ENCODE data around the gene GADD45GIP1.
A peak's percentile ranks its signal among the peaks of the same experiment; 100 is the strongest.
"Not testable (repeated sequence)": the region's sequence is repeated elsewhere in the genome, so short reads cannot be mapped to it uniquely, and the experiment has no call there.

GADD45GIP1 gene

DNA sequence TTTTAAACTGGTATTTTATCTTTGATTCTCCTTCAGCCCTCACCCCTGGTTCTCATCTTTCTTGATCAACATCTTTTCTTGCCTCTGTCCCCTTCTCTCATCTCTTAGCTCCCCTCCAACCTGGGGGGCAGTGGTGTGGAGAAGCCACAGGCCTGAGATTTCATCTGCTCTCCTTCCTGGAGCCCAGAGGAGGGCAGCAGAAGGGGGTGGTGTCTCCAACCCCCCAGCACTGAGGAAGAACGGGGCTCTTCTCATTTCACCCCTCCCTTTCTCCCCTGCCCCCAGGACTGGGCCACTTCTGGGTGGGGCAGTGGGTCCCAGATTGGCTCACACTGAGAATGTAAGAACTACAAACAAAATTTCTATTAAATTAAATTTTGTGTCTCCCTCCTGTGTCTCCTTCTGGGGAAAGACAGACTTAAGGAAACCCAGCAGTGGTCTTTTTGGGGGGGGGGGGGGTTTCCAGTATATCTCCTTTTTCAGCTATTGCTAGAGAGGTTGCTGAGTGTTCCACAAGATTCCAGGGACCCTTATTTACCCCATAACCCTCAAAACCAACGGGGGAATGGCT lies 12.8 kb downstream of the GADD45GIP1 start:
- DNase-seq (ENCODE audit: low read depth in 2 of 2, low spot score in 1 of 2), result no peak

DNA sequence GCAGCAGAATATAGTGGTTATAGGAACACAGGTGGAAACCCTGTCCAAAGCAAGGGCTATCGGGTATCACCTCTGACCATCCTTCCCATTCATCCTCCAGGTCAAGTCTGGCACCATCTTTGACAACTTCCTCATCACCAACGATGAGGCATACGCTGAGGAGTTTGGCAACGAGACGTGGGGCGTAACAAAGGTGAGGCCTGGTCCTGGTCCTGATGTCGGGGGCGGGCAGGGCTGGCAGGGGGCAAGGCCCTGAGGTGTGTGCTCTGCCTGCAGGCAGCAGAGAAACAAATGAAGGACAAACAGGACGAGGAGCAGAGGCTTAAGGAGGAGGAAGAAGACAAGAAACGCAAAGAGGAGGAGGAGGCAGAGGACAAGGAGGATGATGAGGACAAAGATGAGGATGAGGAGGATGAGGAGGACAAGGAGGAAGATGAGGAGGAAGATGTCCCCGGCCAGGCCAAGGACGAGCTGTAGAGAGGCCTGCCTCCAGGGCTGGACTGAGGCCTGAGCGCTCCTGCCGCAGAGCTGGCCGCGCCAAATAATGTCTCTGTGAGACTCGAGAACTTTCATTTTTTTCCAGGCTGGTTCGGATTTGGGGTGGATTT lies 13.5 kb downstream of the GADD45GIP1 start:
- DNase-seq (ENCODE audit: low read depth in 2 of 2, low spot score in 1 of 2), result no peak

DNA sequence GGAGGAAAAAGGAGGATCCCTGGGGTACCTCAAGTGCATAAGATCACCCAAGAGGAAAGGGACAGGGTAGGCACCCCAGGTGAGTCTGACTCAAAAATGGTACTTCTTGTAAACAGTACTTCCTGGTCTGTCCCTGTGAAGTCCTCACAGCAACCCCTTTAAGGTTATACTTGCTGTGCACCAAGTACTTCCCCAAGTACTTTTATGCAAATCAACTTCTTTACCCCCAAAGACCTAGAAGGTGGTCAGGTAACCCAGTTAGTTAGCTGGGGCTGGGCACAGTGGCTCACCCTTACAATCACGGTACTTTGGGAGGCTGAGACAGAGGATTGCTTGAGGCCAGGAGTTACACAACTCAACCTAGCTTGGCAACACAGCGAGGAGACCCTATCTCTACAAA lies 16.1 kb downstream of the GADD45GIP1 start:
- DNase-seq (ENCODE audit: low read depth in 2 of 2, low spot score in 1 of 2), result no peak

DNA sequence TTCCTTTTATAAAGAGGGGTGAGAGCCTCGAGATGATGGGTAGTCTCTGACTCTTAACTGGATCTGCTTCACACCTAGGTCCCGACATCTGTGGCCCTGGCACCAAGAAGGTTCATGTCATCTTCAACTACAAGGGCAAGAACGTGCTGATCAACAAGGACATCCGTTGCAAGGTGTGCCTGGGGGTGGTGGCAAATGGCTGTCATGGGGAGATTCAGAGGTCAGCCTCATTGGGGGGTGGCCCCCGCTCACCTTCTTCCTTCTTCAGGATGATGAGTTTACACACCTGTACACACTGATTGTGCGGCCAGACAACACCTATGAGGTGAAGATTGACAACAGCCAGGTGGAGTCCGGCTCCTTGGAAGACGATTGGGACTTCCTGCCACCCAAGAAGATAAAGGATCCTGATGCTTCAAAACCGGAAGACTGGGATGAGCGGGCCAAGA lies 17.0 kb downstream of the GADD45GIP1 start:
- no peak for DNase-seq (ENCODE audit: low read depth in 2 of 2, low spot score in 1 of 2)

DNA sequence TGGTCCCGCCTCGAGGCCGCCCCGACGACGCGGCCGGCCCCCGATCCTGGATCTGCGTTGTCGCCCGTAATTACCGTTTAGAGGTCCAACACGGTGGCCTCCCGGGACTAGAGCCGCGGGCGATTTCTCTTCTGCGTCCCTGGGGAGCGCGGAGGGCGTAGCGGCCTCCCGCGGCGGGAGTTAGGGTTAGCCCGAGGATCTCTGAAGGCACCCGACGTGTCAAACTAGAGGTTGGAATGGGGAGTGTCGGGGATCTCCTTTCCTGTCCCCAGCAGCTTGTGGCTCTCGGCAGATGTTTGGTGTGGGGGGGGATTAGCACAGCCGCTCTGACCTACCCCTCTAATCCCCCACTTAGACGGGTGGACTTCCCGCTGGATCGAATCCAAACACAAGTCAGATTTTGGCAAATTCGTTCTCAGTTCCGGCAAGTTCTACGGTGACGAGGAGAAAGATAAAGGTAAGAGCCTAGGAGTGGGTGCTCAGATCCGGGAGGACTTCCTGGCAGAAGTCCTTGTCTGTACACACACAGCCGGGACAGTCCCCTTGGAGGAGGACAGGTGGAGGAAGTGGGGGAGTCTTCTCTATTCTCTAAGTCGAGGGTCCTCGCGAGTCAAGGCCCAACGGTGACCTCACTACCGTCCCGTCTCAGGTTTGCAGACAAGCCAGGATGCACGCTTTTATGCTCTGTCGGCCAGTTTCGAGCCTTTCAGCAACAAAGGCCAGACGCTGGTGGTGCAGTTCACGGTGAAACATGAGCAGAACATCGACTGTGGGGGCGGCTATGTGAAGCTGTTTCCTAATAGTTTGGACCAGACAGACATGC lies 18.0 kb downstream of the GADD45GIP1 start:
- no peak for DNase-seq (ENCODE audit: low read depth in 2 of 2, low spot score in 1 of 2)

DNA sequence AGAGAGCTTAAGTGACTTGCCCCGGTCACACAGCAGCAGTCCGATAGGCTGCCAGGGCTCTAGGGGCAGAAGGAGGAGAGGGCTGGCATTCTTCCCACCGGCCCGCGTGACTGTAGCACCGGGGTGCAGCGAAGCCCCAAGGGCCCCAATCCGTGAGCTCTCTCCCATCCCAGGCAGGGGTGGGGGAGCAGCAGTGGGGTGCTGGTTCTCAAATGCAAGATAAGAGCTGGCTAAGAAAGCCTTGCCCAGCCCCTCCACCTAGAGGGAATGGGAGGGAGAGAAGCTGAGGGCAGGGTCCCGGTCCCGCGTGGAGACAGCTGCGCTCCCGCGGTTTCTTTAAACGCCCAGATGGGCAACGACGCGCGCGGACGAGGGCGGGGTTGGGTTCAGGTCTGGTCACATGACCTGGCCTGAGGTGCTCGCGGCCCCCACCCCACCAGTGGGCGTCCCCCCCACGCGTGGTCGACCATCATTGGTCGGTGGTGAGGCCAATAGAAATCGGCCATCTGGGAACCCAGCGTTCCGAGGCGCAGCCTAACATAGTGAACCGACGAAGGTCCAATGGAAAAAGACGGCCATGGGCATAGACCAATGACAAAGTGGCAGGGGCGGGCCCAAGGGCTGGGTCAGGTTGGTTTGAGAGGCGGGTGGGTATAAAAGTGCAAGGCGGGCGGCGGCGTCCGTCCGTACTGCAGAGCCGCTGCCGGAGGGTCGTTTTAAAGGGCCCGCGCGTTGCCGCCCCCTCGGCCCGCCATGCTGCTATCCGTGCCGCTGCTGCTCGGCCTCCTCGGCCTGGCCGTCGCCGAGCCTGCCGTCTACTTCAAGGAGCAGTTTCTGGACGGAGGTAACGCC lies 18.9 kb downstream of the GADD45GIP1 start, which contains the start of gene CALR:
TSS of gene CALR (plus strand) at position 683 of the 852 bp plus-strand sequence. CDS start at position 754, 71 bp downstream.
- DNase-seq (ENCODE audit: low read depth in 2 of 2, low spot score in 1 of 2), result peak; percentile 99

DNA sequence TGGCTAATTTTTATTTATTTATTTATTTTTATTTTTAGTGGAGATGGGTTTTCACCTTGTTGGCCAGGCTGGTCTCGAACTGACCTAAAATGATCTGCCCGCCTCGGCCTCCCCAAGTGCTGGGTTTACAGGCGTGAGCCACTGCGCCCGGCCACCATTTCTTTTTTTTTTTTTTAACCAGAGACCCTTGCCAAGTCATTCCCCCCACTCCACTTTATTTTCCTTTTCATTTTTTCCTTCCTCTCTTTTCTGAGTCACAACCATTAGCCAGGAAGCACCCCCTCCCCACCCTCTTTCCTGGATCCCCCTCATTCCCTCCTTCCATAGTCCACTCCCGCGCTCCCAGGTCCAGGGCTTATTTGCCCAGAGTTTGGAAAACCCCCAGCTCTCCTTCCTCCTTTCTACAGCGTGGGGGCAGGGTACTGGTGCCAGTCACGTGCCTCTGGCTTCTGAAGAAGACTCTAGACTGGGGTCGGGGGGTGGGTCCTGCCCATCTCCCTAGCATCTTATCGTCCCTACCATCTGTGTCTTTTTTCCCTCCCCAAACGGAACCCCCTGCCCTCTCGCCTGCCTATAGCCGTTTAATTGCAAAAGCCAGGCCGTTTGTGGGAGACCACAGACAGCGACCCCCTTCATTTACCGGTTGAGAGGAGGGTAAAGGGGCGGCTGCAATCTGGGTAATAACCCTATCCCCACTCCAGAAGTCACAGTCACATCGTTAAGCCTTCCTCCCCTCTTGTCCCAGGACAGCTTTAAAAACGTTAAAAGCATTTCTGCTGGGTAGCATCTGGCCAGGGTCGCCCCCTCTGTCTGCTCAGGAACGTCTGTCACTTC lies 19.7 kb downstream of the GADD45GIP1 start:
- no peak for DNase-seq (ENCODE audit: low read depth in 2 of 2, low spot score in 1 of 2)

DNA sequence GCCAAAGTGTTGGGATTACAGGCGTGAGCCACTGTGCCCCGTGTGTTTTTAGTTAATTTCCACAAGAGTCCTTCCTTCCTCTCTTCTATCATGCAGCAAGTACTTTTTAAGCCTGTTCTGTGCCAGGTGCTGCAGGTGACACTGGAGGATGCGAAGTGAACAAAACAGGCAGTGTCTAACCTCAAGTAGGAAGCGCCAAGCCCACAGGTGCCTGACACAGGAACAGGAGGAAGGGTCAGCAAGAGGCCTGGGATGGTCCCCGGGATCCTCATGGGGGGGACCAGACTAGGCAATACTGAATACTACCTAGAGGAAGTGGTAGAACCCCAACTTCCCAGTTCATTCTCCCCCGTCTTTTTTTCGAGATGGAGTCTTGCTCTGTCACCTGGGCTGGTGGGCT lies 20.4 kb downstream of the GADD45GIP1 start:
- no peak for DNase-seq (ENCODE audit: low read depth in 2 of 2, low spot score in 1 of 2)

DNA sequence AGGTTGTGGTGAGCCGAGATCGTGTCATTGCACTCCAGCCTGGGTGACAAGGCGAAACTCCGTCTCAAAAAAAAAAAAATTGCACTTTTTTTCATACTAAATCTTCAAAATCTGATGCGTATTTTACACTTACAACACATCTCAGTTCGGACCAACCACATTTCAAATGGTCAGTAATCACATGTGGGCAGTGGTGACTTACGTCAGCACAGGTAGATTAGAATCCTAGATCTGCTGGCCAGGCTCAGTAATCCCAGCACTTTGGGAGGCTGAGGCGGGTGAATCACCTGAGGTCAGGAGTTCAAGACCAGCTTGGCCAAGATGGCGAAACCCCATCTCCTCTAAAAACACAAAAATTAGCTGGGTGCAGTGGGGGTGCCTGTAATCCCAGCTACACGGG lies 22.0 kb downstream of the GADD45GIP1 start:
- DNase-seq (ENCODE audit: low read depth in 2 of 2, low spot score in 1 of 2), result no peak

DNA sequence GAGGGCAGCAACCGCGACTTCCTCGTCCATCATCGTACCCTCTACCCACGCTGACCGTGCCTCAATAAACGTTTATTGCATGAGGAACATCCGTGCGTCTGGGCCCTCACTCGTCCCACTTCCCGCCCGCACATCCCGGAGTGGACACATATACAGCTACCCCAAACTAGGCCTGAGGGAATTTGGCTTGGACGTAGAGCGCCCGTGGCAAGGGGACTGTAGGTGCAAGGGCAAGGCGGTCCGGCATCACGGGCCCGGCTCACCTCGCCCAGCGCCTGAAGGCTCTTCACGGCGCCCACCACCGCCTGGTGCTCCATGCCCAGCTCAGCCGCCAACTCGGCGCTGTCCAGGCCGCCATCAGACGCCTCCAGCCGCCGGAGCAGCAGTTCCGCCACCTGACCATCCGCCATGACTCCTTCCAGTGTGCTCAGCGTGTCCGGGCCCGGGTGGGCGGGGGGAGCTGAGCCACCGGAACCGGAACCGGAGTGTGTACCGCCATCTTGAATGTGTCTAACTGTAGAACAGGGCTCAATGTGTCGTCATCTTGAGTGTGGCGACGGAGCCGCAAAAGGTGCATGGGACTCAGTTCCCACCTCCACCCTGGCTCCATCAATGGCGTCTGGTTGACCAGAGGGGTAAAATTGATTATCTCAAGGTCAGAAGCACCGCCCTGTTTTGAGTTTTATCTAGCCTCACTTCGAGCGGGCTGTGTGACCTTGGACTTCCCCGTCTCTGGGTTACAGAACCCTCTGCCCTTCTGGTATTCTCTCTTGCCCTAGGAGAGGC lies 23.5 kb downstream of the GADD45GIP1 start, which contains the start of gene FARSA:
TSS of gene FARSA (minus strand) at position 425 of the 786 bp plus-strand sequence. CDS start at position 410, 15 bp downstream.
- DNase-seq (ENCODE audit: low read depth in 2 of 2, low spot score in 1 of 2), result peak; percentile 79 to 82

DNA sequence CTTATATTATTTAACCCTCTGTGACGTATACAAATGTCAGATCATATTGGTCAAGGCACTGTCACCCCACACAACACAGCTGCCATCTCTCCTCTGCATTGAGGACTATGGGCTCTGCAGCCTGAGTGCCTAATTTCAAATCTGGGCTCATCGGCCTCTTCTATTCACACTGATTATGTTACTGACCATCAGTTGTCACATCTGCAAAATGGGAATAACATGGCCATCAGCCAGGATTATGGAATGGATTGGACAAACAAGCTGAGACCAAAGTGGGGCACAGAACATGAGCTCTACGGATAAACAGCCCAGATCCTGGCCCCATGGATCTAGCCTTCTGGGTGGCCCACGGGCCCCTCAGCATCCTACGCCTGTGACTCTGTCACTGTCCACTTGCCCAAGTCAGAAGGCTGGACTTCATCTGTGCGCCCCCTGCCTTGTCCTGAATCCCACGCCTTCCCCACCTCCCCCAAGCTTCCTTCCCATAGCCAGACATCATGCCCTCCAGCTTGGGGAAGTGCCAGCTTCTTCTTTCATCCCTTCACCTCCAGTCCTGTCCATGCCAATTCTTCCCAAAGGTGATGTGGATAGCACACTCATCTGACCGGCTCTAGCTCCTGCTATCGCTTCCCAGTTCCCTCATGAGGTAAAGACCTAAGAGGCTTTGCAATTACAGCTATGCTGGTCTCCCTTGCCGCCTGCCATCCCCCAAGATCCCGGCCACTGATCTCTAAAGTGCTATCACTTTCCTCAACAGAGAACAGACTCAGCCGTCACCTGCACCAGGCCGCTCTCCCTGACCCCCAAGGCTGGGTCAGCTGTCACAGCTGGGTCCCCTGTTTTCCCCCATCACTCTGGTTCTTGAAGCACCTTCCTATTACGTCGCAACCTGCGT lies 24.4 kb downstream of the GADD45GIP1 start:
- DNase-seq (ENCODE audit: low read depth in 2 of 2, low spot score in 1 of 2), result no peak

DNA sequence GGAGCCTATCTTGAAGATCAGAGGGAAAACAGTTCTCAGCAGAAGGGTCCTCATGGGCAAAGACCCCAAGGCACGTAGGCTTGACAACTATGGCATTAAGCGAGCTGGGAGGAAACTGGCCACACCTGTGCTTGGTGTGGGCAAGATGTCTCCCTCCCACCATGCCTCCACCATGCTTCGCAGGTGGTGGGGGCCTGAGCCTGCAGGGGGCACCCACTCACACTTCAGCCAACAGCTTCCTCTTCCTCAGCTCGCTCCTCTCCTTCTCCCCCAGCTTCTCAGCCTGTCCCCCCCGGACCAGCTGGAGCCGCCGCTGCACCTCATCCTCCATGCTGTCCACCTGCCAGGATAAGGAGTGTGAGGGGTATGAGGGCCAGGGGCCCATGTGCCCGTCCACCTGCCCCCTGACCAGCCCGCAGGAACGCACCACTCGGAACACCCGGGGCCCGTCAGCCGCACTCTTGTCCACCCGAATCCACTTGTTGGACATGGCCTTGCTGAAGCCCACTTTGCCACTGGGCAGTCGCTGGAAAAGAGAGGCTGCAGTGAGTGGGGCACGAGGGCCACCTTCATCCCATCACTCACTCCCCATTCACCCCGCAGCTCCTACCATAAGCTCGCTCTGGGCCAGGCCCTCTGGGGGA lies 26.9 kb downstream of the GADD45GIP1 start:
- DNase-seq (ENCODE audit: low read depth in 2 of 2, low spot score in 1 of 2), result no peak

DNA sequence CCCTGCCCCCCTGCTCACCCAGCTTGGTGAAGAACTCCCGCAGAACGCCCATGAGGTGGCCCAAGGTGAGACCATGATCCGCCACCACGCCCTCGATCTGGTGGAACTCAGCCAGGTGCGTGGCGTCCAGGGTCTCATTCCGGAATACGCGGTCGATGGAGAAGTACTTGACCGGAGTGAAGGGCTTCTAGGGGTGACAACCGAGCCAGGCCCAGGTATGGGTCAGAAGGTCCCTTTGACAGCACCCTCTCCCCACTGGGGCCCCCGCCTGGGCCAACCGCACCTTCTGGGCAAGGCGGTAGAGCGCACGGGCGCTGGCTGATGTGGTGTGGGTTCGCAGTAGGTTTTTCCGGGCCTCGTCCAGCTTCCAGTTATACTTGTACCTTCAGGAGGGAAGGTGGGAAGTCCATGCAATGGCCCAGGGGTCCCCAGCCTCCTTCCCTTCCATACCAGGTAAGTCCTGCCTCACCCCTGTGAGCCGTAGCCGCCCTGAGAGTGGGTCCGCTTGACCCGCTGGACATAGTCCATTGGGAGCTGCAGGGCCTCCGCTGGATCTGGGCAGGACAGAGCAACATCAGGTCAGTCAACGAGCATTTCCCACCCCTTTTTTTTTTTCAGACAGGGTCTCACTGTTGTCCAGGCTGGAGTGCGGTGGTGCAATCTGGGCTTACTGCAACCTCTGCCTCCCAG lies 32.3 kb downstream of the GADD45GIP1 start:
- no peak for DNase-seq (ENCODE audit: low read depth in 2 of 2, low spot score in 1 of 2)

DNA sequence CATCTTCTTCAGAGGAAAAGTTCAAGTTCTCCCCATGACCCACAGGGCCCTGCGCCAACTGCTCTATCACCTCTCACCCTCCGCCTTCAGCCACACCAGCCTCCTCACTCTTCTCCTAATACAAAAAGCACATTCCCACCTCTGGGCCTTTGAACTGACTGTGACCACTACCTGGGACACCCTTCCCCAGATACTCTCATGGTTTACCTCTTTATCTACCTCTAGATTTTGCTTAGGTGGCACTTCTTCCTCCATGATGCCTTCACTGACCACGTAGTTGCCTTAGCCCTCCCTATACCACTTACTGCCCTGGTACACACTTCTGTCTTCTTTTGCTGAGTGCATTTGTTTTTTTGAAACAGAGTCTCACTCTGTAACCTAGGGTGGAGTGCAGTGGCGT lies 34.1 kb downstream of the GADD45GIP1 start:
- no peak for DNase-seq (ENCODE audit: low read depth in 2 of 2, low spot score in 1 of 2)

DNA sequence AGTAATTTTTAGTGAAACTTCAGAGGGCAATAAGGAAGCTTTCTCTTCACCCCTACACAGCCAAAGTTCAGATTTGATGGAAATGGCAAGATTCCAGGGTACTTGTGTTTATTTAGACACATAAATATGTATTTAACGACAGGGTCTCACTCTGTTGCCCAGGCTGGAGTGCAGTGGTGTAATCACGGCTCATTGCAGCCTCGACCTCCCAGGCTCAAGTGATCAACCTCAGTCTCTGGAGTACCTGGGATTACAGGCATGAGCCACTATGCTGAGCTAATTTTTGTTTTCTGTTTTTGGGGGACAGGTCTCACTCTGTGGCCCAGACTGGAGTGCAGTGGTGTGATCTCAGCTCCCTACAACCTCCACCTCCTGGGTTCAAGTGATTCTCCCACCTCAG lies 36.0 kb downstream of the GADD45GIP1 start:
- no peak for DNase-seq (ENCODE audit: low read depth in 2 of 2, low spot score in 1 of 2)

DNA sequence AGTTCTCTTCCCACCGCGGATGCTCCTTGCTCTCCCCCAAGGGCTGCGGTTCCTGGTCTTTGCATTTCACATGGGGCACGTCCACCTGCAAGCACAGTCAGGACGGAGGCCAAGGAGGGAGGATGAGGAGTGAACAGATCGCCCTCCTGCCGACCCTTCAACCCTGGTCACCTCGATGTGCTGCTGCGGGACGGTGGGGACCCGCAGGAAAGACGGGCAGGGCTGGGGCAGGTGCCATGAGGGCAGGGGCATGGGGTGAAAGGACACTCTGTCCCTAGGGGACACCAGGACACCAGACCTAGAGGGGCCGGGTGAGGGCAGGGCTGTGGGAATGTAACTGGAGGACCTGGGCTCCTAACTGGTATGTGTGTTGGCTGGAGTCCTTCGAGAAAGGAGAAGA lies 38.8 kb downstream of the GADD45GIP1 start:
- no peak for DNase-seq (ENCODE audit: low read depth in 2 of 2, low spot score in 1 of 2)

DNA sequence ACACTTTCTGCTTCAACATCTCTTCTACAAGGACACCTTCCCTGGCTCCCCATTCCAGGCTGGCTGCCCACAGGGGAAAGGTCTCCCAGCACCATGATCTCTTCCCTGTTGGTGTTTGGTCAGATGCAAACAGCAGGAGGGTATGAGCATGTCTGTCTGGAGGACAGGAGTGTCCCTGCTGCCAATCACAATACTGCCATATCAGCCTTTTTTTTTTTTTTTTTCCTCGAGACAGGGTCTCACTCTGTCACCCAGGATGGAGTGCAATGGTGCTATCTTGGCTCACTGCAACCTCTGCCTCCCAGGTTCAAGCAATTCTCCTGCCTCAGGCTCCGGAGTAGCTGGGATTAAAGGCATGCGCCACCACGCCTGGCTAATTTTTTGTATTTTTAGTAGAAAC lies 41.2 kb downstream of the GADD45GIP1 start:
- not testable (repeated sequence) for DNase-seq (ENCODE audit: low read depth in 2 of 2, low spot score in 1 of 2)

Measured in stimulated activated CD8-positive, alpha-beta memory T cell treated with anti-CD3 and anti-CD28 coated beads, Interleukin-4, amount 100 ng/mL, for 4 hours (primary cell).